ENCODE results near the gene STX4. TPM values are rescaled to one million over a fixed set of nuclear protein-coding genes. Genes with fewer than 3 reads are reported as not detected.

The STX4 gene
- total and polyA plus RNA-seq, 12 donors, result 31.8 to 89.2 (median 40.7) TPM

DNA sequence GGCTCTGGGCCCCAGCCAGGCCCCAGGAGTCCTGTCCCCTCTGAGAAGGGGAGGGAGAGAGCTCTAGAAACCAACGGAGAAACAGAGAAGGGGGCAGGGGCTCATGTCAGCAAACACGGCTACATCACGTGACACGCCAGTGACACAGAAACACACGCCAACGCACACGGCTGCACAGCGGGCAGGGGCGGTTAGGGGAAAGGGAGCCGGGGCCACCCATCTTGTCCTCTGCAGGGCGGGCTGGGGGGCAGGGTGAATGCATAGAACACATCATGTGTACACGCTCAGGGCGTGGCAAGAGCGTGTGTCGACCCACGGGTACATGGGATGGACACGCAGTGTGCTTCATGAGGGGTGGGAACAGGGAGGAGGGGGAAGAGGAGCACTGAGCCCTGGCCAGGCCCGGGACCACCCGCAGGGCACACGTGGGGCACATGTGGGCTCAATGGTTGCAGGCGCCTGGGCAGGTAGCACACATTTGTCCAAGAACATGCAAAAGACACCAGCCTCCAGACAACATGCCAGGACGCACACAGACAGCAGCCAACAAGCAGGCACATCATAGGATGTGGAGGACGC is 43.8 kb upstream of the STX4 start:
- TF ChIP-seq, protein P1, sequence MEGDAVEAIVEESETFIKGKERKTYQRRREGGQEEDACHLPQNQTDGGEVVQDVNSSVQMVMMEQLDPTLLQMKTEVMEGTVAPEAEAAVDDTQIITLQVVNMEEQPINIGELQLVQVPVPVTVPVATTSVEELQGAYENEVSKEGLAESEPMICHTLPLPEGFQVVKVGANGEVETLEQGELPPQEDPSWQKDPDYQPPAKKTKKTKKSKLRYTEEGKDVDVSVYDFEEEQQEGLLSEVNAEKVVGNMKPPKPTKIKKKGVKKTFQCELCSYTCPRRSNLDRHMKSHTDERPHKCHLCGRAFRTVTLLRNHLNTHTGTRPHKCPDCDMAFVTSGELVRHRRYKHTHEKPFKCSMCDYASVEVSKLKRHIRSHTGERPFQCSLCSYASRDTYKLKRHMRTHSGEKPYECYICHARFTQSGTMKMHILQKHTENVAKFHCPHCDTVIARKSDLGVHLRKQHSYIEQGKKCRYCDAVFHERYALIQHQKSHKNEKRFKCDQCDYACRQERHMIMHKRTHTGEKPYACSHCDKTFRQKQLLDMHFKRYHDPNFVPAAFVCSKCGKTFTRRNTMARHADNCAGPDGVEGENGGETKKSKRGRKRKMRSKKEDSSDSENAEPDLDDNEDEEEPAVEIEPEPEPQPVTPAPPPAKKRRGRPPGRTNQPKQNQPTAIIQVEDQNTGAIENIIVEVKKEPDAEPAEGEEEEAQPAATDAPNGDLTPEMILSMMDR (IDR thresholded peaks at IDR 0.05), result no peak
- Histone ChIP-seq H3K27ac (no peak overlapping the region), H3K27me3 (no peaks in the 10 kb centered on the region), H3K9me3 (no peaks in the 10 kb centered on the region), H3K36me3 (peaks cover 0 to 23% (median 0%) of the 10 kb centered on the region in 9 donors), H3K4me1 (peaks cover 8 to 19% (median 14%) of the 10 kb centered on the region in 9 donors), H3K4me3 (no peak overlapping the region)
- ATAC-seq (no peak), DNase-seq (no peak)
- 84 to 89% methylated on average over 23 of the region's 23 CpGs for WGBS, 2 donors
- intact Hi-C loops (cut with DNase I), result loop anchor here in 9 of 10 donors (5.0 to 10.0 kb wide), 14 partner anchors 38 to 885 kb away; partner anchors contain the start of genes STX4 (in 4 of the 9), ZNF646 (in 3 of the 9), ZNF668 (in 3 of the 9) and ZNF843 (in 3 of the 9)

DNA sequence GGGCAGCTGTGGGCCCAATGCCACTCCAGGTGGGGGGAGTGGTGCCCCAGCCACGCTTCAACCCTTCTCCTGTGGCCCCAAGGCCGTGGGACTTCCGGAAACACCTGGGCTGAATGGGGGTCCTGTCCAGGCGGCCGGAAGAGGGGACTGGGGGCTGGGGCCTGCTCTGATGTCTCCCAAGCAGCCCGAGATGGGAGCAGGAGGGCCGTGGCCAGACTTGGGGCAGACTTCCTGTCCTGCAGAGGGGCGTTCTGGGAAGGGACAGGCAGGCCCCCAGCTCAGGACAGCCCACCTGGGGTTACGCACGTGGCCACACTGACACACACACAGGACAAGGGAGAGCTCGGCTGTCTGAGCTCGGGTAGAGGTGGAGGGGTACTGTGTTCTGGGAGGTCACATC is 43.3 kb upstream of the STX4 start:
- Histone ChIP-seq H3K27me3 (no peaks in the 10 kb centered on the region), H3K4me3 (no peak overlapping the region), H3K27ac (no peak overlapping the region), H3K4me1 (peaks cover 8 to 14% (median 10%) of the 10 kb centered on the region in 9 donors), H3K36me3 (peaks cover 0 to 20% (median 0%) of the 10 kb centered on the region in 9 donors), H3K9me3 (no peaks in the 10 kb centered on the region)
- ATAC-seq, result no peak
- TF ChIP-seq, protein P1 (IDR thresholded peaks at IDR 0.05), result no peak
- intact Hi-C loops (cut with DNase I), result loop anchor here in 2 of 10 donors (5.0 to 10.0 kb wide), 2 partner anchors 42 to 155 kb away; partner anchors contain the start of gene STX4 (in 1 of the 2)
- no peak for DNase-seq
- 79 to 81% methylated on average over 12 of the region's 12 CpGs for WGBS, 2 donors

GRCh38 chr16:30991052-30991451 is 42.3 kb upstream of the STX4 start:
- no peaks in the 10 kb centered on the region for H3K9me3 ChIP-seq
- WGBS, 2 donors, result 77 to 81% methylated on average over 8 of the region's 8 CpGs
- no peaks in the 10 kb centered on the region for H3K27me3 ChIP-seq
- ATAC-seq (no peak), DNase-seq (no peak)
- TF ChIP-seq, protein P1 (IDR thresholded peaks at IDR 0.05), result no peak
- peaks cover 0 to 20% (median 0%) of the 10 kb centered on the region in 9 donors for H3K36me3 ChIP-seq
- no peak overlapping the region for H3K27ac ChIP-seq
- no peak overlapping the region for H3K4me3 ChIP-seq
- H3K4me1 ChIP-seq, result peaks cover 0 to 6% (median under 1%) of the 10 kb centered on the region in 9 donors
- intact Hi-C loops (cut with DNase I), result loop anchor here in 2 of 10 donors (5.0 to 10.0 kb wide), 2 partner anchors 41 to 154 kb away; partner anchors contain the start of gene STX4 (in 1 of the 2)

GRCh38 chr16:30992276-30992780 is 41.0 kb upstream of the STX4 start:
- TF ChIP-seq, protein P1 (IDR thresholded peaks at IDR 0.05), result no peak
- 84 to 86% methylated on average over 21 of the region's 21 CpGs for WGBS, 2 donors
- intact Hi-C loops (cut with DNase I), result loop anchor here in 2 of 10 donors (5.0 to 10.0 kb wide), 2 partner anchors 40 to 152 kb away; partner anchors contain the start of gene STX4 (in 1 of the 2)
- H3K9me3 ChIP-seq, result no peaks in the 10 kb centered on the region
- no peaks in the 10 kb centered on the region for H3K27me3 ChIP-seq
- H3K4me1 ChIP-seq, result peaks cover 4 to 17% (median 7%) of the 10 kb centered on the region in 9 donors
- peaks cover 0 to 12% (median 0%) of the 10 kb centered on the region in 9 donors for H3K36me3 ChIP-seq
- no peak overlapping the region for H3K4me3 ChIP-seq
- ATAC-seq (no peak), DNase-seq (no peak)
- H3K27ac ChIP-seq, result no peak overlapping the region
